ENCODE results near the gene FSTL5. TPM values are rescaled to one million over a fixed set of nuclear protein-coding genes. Genes with fewer than 3 reads are reported as not detected.

FSTL5 gene
- total and polyA plus RNA-seq, 2 donors (not counting 3 experiments of a cell fraction or from before 2014, with no cell fraction given) = 1.3 to 1.9 TPM

DNA sequence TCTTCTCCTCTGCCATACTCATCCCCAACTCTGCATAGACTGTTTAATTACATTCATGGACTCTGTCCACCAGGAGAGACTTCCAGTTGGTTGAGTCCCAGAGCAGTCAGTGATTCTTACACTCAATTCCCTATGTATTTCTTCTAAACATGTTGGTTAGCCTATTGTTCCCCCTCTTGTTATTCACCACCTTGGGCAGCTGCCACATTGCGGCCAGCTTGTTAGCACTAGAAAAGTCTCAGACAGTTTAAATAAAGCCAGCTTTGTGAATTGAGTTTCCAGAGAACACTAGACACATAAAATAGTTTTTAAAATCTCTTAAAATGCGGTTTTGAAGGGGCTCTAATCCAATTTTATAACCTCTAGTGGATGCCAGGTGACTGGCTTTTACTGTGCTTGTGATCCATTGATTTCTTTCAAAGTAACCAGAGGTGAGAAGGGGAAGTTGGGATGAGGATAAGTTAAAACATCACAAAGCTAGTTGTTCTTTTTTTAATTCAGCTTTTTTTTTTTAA, 827.7 kb downstream of the FSTL5 start:
- Histone ChIP-seq H3K36me3 (ENCODE audit: control insufficient read depth in 2 of 2, extremely low read depth in 1 of 2, insufficient read depth in 2 of 2, low read length in 2 of 2) (no peaks in the 10 kb centered on the region), H4K20me1 (replicated peaks; ENCODE audit: control insufficient read depth, extremely low read depth, insufficient read depth, low read length) (no peaks in the 10 kb centered on the region), H2AFZ (ENCODE audit: low read depth, low read length) (no peak overlapping the region), H3K79me2 (ENCODE audit: control insufficient read depth, insufficient read depth, low read length) (no peaks in the 10 kb centered on the region), H3K4me2 (ENCODE audit: insufficient read depth, low read length) (no peak overlapping the region), H3K27me3 (ENCODE audit: control insufficient read depth in 2 of 2, insufficient read depth in 2 of 2, low read length in 2 of 2) (no peaks in the 10 kb centered on the region), H3K27ac (ENCODE audit: insufficient read depth, low read depth, low read length) (no peak overlapping the region), H3K4me3 (replicated peaks in 1 of 3; ENCODE audit: insufficient read depth in 1 of 3, low read depth in 1 of 3, low read length in 3 of 3) (no peak overlapping the region), H3K9me1 (replicated peaks; ENCODE audit: control insufficient read depth, extremely low read depth, insufficient read depth, low read length) (no peaks in the 10 kb centered on the region), H3K9me3 (replicated peaks; ENCODE audit: control insufficient read depth, insufficient read depth, low read length) (no peaks in the 10 kb centered on the region), H3K9ac (replicated peaks; ENCODE audit: extremely low read depth, insufficient read depth, low read length) (no peak overlapping the region), H3K4me1 (ENCODE audit: control insufficient read depth, extremely low read depth, insufficient read depth, low read length) (no peaks in the 10 kb centered on the region)
- BruUV-seq (replicated peaks) = no TSS peak
- CTCF ChIA-PET = interaction anchor here (1.3 kb wide), 1 partner anchor 9 kb away, joined by 3 read pairs; no protein-coding TSS in a partner anchor
- POLR2A ChIA-PET = no interaction called here
- dilution Hi-C loops (cut with MboI; ENCODE audit: extremely low pct_ligation_motif_present, low sequenced_read_pairs) = no loop called here
- intact Hi-C loops (cut with micrococcal nuclease) = no loop called here
- DNase-seq (ENCODE audit: low read depth, low spot score) (no peak), FAIRE-seq (no peak)
- TF ChIP-seq POLR2A (IDR thresholded peaks at IDR 0.05; ENCODE audit: low read depth, low read length) (no peak), MYC (IDR thresholded peaks at IDR 0.05; ENCODE audit: low read depth, low read length) (no peak), POLR2AphosphoS5 (IDR thresholded peaks at IDR 0.05; ENCODE audit: insufficient read depth, low read depth, low read length) (no peak), EZH2 (IDR thresholded peaks at IDR 0.05; ENCODE audit: borderline replicate concordance, low read depth, low read length, severe bottlenecking) (no peak), JUN (IDR thresholded peaks at IDR 0.05; ENCODE audit: borderline replicate concordance, insufficient read depth, insufficient read length, low read depth) (no peak), FOS (IDR thresholded peaks at IDR 0.05; ENCODE audit: borderline replicate concordance, insufficient read depth, low read length) (no peak), GATA2 (IDR thresholded peaks at IDR 0.05; ENCODE audit: insufficient read depth, insufficient read length, low read depth, low read length) (no peak)
- TF ChIP-seq, protein P1, sequence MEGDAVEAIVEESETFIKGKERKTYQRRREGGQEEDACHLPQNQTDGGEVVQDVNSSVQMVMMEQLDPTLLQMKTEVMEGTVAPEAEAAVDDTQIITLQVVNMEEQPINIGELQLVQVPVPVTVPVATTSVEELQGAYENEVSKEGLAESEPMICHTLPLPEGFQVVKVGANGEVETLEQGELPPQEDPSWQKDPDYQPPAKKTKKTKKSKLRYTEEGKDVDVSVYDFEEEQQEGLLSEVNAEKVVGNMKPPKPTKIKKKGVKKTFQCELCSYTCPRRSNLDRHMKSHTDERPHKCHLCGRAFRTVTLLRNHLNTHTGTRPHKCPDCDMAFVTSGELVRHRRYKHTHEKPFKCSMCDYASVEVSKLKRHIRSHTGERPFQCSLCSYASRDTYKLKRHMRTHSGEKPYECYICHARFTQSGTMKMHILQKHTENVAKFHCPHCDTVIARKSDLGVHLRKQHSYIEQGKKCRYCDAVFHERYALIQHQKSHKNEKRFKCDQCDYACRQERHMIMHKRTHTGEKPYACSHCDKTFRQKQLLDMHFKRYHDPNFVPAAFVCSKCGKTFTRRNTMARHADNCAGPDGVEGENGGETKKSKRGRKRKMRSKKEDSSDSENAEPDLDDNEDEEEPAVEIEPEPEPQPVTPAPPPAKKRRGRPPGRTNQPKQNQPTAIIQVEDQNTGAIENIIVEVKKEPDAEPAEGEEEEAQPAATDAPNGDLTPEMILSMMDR (IDR thresholded peaks at IDR 0.05; ENCODE audit: extremely low read depth in 1 of 2, insufficient read depth in 1 of 2, low read depth in 1 of 2, low read length in 2 of 2) = no peak
- TF ChIP-seq, protein P2, sequence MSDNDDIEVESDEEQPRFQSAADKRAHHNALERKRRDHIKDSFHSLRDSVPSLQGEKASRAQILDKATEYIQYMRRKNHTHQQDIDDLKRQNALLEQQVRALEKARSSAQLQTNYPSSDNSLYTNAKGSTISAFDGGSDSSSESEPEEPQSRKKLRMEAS (IDR thresholded peaks at IDR 0.05; ENCODE audit: insufficient read depth, insufficient read length) = no peak

All from endothelial cell of umbilical vein (primary cell).